ENCODE data around the gene PCNT. TPM values are rescaled to one million over a fixed set of nuclear protein-coding genes. Genes with fewer than 3 reads are reported as not detected.

The PCNT gene
- polyA plus RNA-seq, 1 donor, result 68.3 TPM

GRCh38 chr21:46344219-46344915 lies 20.4 kb downstream of the PCNT start:
- DNase-seq, result no peak

GRCh38 chr21:46345861-46346260 lies 21.9 kb downstream of the PCNT start:
- no peak for DNase-seq

DNA sequence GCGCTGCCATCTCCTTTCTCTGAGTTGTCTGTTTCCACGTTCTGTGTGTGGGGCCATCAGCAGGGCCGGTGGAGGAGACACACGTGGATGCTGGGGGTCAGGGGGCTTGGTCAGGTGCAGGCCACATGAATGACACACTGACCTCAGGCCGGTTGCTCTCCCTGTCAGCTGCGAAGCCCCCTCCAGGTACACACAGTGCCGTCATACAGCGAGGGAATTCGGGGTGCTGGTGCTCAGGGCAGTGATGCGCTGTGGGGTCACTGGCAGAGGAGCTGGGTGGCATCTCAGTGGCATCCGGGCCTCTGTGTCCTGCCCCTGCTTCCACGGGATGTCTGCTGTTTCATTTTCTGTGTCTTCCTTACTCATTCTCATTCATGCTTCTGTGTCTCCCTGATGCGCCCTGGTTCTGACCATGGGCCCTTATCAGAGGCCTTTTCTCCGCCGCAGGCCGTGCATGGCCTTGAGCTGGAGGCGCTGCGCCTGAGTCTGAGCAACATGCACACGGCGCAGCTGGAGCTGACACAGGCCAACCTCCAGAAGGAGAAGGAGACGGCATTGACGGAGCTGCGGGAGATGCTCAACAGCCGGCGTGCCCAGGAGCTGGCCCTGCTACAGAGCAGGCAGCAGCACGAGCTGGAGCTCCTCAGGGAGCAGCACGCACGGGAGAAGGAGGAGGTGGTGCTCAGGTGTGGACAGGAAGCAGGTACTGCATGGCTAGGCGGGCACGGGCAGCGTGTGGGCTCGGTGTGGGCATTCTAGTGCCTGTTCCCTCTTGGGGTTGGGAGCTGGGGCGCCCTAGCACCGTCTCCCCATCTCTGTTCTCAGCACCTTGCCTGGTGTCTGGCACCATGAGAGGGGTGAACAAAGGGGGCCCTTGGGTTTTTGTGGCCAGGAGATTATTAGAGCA lies 22.6 kb downstream of the PCNT start:
- DNase-seq, result no peak

GRCh38 chr21:46347203-46347550 lies 23.2 kb downstream of the PCNT start:
- DNase-seq, result no peak

GRCh38 chr21:46347791-46348381 lies 23.9 kb downstream of the PCNT start:
- DNase-seq, result no peak

GRCh38 chr21:46349134-46349760 lies 25.3 kb downstream of the PCNT start:
- DNase-seq, result no peak

- DNase-seq, result no peak
These were observed 26.6 kb downstream of the PCNT start for GRCh38 chr21:46350571-46350970.

- no peak for DNase-seq
These were observed 27.0 kb downstream of the PCNT start for GRCh38 chr21:46350981-46351380.

- no peak for DNase-seq
These were observed 27.7 kb downstream of the PCNT start for GRCh38 chr21:46351476-46352163.

DNA sequence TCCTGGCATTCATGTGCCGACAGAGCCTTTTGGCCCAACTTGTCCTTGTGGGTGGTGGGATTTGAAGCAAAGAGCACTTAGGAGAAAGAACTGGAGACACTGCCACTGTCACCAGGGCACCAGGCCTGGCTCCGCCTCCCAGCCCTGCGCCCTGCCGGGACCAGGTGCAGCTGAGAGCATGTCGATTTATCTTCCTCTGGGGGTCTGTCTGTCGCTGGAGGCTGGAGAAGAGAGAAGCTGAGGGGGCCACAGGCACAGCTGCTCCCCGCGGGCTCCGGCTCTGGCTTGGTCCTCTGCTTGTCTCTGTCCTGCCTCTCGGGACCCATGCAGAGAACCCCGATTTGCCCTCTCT lies 28.2 kb downstream of the PCNT start:
- no peak for DNase-seq

DNA sequence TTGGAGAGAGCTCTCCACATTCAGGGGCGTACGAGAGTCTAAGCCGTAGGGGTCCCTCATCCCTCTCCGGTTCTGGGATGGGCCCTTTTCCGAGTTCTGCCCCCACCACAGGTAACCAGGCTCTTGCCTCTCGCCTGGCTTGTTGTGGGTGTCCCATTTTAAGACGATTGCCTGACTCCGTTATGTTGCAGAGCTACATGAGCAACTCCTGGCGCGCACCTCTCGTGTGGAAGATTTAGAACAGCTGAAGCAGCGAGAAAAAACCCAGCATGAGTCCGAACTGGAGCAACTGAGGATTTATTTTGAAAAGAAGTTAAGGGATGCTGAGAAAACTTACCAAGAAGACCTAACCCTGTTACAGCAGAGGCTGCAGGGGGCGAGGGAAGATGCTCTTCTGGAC lies 29.0 kb downstream of the PCNT start:
- no peak for DNase-seq

GRCh38 chr21:46354046-46354445 lies 30.1 kb downstream of the PCNT start:
- no peak for DNase-seq

DNA sequence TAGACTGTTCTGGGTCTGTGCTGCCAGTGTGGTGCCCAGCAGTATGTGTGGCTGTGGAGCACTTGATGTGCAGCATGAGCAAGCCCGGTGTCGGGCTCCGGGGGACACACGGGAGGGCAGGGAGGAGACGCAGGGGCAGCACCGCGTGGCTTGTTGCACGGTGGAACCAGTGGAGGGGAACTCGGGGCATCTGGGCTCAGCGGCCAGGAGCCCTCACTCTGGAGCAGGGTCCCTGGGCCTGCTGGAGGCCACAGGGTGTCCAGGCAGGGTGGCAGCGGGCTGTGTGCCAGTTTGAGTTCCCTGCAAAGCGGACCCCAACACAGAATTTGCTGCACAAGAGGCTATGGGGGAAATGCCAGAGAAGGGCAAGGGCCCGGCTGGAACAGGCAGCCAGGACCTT lies 30.6 kb downstream of the PCNT start:
- no peak for DNase-seq

GRCh38 chr21:46355161-46356004 lies 31.4 kb downstream of the PCNT start:
- no peak for DNase-seq

GRCh38 chr21:46356005-46356338 lies 32.0 kb downstream of the PCNT start:
- DNase-seq, result no peak

DNA sequence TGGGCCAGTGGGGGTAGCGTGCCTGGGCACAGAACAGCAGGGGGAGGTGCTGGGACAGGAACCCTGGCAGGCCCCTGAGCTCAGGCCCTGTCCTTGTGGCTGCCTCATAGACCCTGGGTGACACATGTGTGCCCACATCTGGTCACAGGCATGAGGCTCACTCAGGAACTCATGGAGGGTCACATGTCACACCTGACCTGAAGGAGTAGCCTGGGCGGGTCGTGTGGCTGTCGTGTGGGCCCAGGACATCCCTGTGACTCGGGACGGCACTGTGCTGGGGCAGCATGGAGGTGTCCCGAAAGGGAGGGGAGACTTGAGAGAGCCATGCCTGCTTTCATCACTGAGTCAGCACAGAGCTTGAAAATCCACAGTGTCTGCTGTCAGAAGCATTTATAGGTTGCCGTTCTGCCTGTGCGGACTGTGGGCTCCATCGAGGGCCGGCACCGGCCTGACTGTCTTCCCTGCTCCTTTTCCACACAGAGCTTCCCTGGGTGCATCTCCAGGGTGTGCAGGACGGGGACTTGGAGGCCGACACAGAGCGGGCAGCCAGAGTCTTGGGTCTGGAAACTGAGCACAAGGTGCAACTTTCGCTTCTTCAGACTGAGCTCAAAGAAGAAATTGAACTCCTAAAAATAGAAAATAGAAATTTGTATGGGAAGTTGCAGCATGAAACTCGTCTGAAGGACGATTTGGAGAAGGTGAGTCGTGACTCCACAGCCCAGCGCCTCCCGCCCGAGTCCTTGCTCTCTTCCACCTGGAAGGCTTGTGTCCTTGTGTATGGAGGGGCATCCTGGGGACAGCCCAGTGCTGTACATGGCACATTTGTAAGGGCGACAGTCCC lies 32.8 kb downstream of the PCNT start:
- no peak for DNase-seq

DNA sequence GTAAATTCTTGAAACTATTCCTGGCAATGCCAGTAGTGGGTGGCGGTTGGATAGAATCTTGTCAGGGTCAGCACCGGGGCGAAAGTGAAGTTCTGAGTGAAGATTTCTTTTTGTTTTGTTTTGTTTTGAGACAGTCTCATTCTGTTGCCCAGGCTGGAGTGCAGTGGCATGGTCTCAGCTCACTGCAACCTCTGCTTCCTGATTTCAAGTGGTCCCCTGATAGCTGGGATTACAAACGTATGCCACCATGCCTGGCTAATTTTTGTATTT lies 33.3 kb downstream of the PCNT start:
- no peak for DNase-seq

DNA sequence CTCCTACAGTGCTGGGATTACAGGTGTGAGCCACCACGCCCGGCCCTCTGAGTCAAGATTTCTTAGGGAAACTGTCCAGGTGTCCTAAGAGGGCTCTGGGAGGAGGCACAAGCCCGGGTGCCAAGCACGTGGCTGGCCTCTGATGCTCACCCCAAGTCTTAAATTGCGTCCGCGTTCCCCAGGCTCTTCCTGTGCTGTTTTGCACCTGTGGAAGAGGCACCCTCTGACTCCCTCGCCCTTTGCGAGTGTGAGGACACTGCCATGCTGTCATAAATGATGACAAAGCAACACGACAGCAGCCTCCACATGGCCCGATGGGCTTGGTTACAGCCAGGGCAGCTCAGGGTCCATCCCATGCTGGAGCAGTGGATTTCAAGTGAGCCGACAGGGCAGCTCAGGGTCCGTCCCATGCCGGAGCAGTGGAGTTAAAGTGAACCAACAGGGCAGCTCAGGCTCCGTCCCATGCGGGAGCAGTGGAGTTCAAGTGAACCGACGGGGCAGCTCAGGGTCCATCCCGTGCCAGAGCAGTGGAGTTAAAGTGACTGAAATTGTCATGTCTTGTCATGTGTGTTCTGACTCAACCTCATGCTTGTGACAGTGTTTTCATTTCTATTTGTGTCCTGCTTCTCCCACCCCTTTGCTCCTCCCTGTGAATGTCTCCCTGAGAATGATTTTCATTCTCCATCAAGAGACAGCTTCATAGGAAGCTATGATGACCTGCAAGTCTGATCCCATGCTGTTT lies 33.9 kb downstream of the PCNT start:
- no peak for DNase-seq

DNA sequence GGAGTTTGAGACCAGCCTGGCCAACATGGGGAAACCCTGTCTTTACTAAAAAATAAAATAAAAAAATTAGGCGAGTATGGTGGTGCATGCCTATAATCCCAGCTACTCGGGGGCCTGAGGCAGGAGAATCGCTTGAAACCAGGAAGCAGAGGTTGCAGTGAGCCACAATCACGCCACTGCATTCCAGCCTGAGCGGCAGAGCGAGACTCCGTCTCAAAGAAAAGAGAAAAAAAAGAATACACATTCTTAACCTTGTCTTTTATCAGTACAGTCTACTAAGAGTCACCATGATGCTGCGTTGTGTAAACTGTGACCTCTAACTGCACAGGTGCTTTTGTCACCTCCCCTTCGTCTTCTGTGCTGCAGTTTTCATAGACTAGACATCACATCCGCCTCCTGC lies 37.2 kb downstream of the PCNT start:
- DNase-seq, result no peak

DNA sequence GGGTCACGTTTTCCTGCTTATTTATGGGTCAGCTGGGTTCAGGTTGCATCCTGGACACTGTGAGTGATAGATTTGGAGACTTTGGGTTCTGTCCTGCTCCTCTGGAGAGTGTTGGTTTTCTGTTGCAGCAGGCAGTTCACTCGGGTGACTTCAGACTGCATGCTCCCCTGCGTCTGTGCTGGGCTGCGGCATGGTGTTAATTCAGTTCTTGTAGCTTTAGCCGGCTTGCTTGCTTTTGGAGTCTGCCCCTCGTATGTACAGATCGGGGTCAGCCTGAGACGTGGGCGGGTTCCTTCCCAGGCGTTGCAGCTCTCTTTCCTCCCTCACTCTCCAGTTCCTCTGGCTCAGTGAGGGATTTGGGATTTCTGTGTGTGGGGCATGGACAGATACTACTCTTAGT lies 38.0 kb downstream of the PCNT start:
- DNase-seq, result no peak

DNA sequence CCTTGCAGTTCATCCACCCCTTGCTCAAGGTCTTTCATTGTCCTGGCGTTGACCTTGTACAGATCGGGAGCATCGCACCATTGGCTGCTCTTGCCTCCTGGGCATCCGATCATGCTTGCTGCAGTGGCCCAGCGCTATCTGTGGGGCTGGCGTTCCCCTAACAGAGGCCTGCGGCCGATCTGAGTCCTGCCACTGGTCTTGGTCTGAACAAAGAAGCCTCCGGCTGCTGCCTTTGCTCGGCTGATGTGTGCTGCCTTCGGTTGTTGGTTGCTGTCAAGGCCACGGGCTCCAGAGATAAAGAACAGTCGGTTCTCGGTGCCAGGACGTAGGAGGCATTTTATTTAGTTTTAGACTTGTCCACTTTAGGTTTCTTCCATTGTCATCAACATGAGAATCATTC lies 39.0 kb downstream of the PCNT start:
- no peak for DNase-seq
